GM18870 (cell line): ENCODE results near the gene BMP8A.
"Not testable (repeated sequence)": the region's sequence is repeated elsewhere in the genome, so short reads cannot be mapped to it uniquely, and the experiment has no call there.

Experiments
- ATAC-seq: cut with Tn5 transposase; IDR thresholded peaks from one replicate; pipeline ENCODE4 v1.9.1; 2021; ENCODE audit warnings: moderate library complexity; ENCODE audit not compliant: unreplicated experiment

BMP8A gene, protein sequence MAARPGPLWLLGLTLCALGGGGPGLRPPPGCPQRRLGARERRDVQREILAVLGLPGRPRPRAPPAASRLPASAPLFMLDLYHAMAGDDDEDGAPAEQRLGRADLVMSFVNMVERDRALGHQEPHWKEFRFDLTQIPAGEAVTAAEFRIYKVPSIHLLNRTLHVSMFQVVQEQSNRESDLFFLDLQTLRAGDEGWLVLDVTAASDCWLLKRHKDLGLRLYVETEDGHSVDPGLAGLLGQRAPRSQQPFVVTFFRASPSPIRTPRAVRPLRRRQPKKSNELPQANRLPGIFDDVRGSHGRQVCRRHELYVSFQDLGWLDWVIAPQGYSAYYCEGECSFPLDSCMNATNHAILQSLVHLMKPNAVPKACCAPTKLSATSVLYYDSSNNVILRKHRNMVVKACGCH

DNA sequence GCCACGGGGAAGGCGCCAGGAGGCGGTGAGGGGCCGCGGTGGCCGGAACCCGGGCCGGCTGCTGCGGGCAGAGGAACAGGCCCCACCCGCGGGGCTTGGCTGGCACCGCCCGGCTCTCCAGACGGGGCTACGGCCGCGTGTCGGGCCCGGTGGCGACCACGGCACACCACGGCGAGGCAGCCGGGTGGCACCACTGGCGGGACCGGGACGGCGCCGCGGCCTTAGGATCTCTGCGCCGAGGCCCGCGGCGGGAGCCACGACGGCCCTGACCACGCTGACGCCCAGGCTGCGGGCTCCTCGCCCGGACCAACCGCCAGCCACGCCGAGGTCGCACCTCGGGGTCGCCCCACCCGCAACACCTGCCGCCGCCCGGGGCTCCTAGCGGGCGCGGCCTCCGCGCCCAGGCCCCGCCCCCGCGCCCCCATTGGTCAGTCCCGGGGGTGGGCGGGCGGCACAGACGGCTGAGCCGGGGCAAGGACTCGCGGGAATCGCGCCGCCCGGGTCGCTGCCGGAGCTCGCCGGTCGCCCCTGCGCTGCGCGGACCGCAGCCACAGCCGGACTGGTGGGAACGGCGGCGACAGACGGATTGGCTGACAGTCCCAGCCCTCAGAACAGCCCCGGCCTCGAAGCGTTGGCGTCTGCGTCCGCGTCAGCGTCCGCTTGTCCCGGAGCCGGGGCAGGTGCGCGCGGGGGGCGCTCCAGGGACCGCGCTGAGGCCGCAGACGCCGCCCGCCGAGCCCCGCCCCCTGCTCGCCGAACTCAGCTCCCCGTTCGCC, at the start of gene BMP8A:
Gene BMP8A, plus strand, starts transcription at position 491 of the 776 bp plus-strand sequence. CDS start 356 bp downstream, outside the sequence.
- ATAC-seq = no peak

GRCh38 chr1:39441797-39442196, 49.6 kb upstream of the BMP8A start:
- no peak for ATAC-seq

DNA sequence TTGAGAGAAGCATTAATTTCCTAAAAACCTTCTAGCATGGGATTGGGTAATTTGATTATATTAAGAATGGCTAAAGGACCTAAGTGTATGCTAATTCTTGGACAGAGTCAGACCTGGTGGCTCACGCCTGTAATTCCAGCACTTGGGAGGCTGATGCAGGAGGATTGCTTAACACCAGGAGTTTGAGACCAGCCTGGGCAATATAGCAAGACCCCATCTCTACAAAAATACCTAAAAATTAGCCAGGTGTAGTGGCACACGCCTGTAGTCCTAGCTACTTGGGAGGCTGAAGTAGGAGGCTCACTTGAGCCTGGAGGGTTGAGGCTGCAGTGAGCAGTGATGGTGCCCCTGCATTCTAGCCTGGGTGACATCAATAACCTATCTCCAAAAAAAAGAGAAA, 45.9 kb upstream of the BMP8A start:
- no peak for ATAC-seq

DNA sequence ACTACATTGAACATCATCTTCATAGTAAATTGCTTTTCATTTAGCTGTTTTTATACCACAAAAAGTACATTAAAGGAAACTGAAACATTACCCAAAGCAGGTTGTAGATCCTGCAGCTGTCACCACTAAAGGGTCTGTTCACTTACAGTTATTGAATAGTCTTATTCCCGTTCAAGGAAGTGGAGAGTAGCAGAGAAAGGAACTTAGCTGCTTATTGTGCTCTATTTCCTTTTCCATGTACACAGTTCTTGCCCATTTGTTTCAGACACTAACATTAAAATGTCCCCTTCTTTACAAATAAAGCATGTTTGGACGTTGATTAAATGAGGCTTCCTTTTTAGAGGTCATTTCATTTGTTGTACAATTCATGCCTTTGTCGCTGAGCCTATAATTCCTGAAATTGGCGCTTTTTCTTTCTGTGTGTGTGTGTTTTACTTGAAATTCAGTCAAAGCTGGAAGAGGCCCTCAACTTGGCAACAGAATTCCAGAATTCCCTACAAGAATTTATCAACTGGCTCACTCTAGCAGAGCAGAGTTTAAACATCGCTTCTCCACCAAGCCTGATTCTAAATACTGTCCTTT, 44.4 kb upstream of the BMP8A start:
- no peak for ATAC-seq

- ATAC-seq = not testable (repeated sequence)
These were observed 41.4 kb upstream of the BMP8A start for GRCh38 chr1:39450041-39450440.

- no peak for ATAC-seq
These were observed 40.4 kb upstream of the BMP8A start for GRCh38 chr1:39450956-39451606.

DNA sequence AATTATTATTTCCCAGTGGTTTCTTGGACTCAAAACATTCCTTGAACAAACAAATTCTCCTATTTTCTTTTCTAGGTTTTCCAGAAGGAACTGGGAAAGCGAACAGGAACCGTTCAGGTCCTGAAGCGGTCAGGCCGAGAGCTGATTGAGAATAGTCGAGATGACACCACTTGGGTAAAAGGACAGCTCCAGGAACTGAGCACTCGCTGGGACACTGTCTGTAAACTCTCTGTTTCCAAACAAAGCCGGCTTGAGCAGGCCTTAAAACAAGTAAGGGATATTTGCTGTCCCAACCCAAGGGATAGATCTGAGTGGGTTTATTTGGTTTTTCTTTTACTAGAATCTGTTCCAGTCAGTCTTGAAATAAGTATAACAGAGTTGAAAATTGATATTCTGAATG, 39.4 kb upstream of the BMP8A start:
- no peak for ATAC-seq

- ATAC-seq = no peak
These were observed 38.9 kb upstream of the BMP8A start for GRCh38 chr1:39452540-39452939.

GRCh38 chr1:39453603-39454002, 37.8 kb upstream of the BMP8A start:
- no peak for ATAC-seq

GRCh38 chr1:39458991-39459390, 32.4 kb upstream of the BMP8A start:
- ATAC-seq = no peak

DNA sequence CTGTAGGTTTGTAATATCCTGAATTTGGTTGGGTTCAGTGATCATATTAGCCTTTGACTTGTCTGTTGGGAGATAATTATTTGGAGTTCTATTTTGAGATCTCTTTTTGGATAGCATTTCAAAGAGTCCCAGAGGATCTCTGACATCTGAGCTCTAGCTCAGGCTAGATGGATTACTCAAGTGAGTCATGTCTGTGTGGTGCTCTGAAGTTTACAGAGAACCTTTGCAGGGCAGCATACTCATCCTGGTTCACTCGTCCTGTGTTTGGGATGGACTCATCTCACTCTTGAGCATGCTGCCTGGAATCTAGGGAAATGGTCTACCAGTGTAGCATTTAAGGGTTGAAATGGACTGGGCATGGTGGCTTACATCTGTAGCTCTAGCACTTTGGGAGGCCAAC, 29.4 kb upstream of the BMP8A start:
- no peak for ATAC-seq

GRCh38 chr1:39466413-39467107, 24.9 kb upstream of the BMP8A start:
- no peak for ATAC-seq

DNA sequence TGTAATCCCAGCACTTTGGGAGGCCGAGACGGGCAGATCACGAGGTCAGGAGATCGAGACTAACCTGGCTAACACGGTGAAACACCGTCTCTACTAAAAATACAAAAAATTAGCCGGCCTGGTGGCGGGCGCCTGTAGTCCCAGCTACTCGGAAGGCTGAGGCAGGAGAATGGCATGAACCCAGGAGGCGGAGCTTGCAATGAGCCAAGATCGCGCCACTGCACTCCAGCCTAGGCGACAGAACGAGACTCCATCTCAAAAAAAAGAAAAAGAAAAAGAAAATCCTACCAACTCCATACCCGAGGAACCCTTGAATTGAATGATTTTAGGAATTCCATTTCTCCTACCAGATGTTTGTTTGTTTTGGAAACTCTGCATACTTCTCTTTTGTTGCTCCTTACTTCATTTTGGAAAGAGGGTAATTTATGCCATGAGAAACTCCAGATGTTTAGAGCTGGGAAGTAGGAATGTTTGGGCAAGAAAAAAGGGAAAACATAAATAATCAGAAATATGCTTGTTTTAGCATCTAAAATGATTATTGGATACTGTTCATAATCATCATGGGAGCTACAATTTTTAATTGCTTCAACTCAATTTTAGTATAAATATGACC, 24.2 kb upstream of the BMP8A start:
- ATAC-seq = not testable (repeated sequence)

GRCh38 chr1:39469150-39469549, 22.3 kb upstream of the BMP8A start:
- ATAC-seq = no peak

- ATAC-seq = no peak
These were observed 21.4 kb upstream of the BMP8A start for GRCh38 chr1:39470040-39470439.

- no peak for ATAC-seq
These were observed 18.6 kb upstream of the BMP8A start for GRCh38 chr1:39472826-39473225.

- no peak for ATAC-seq
These were observed 18.1 kb upstream of the BMP8A start for GRCh38 chr1:39473324-39473723.

GRCh38 chr1:39474810-39475209, 16.6 kb upstream of the BMP8A start:
- ATAC-seq = no peak

- ATAC-seq = not testable (repeated sequence)
These were observed 15.9 kb upstream of the BMP8A start for GRCh38 chr1:39475551-39475950.
